HepG2 (cell line): ENCODE measurements around the gene CUL4A. TPM values are rescaled to one million over a fixed set of nuclear protein-coding genes. Genes with fewer than 3 reads are reported as not detected.
A peak's percentile ranks its signal among the peaks of the same experiment; 100 is the strongest.

Source experiments
- CSRNP1 ChIP-seq: sonication (generic); formaldehyde crosslinking; IDR thresholded peaks from 2 replicates; pipeline ENCODE4 v1.8.1; 2023; ENCODE audit warnings: mild to moderate bottlenecking, missing genetic modification reagents
- GATAD2A ChIP-seq: IDR thresholded peaks from 2 replicates; pipeline ENCODE4 v1.6.1; 2016
- GTF2F1 ChIP-seq: fragments of 150-350 bp; IDR thresholded peaks from 2 replicates; pipeline ENCODE4 v1.6.1; 2014; ENCODE audit warnings: low read length
- KDM5B ChIP-seq: sonication (generic); formaldehyde crosslinking; IDR thresholded peaks from 2 replicates; pipeline ENCODE4 v1.4.0; 2020; ENCODE audit warnings: missing genetic modification reagents, mild to moderate bottlenecking, borderline replicate concordance
- SIN3B ChIP-seq: fragments of 150-350 bp; IDR thresholded peaks from 2 replicates; pipeline ENCODE4 v1.6.1; 2014; ENCODE audit warnings: low read length
- ZFP1 ChIP-seq: IDR thresholded peaks from 2 replicates; pipeline ENCODE4 v1.6.1; 2016
- ZNF232 ChIP-seq: sonication (generic); formaldehyde crosslinking; IDR thresholded peaks from 2 replicates; pipeline ENCODE4 v1.4.0; 2020; ENCODE audit warnings: missing genetic modification reagents, borderline replicate concordance
- ZNF567 ChIP-seq: sonication (generic); formaldehyde crosslinking; IDR thresholded peaks from 2 replicates; pipeline ENCODE4 v1.8.1; 2023; ENCODE audit warnings: mild to moderate bottlenecking, missing genetic modification reagents, borderline replicate concordance
- ZNF619 ChIP-seq: sonication (generic); formaldehyde crosslinking; IDR thresholded peaks from 2 replicates; pipeline ENCODE4 v1.4.0; 2020; ENCODE audit warnings: mild to moderate bottlenecking, missing genetic modification reagents
- ZNF770 ChIP-seq: sonication (generic); formaldehyde crosslinking; IDR thresholded peaks from 2 replicates; pipeline ENCODE4 v1.5.0; 2020; ENCODE audit warnings: mild to moderate bottlenecking, missing genetic modification reagents
- ZNF891 ChIP-seq: sonication (generic); formaldehyde crosslinking; IDR thresholded peaks from 2 replicates; pipeline ENCODE4 v1.5.0; 2020; ENCODE audit warnings: mild to moderate bottlenecking, missing genetic modification reagents
- polyA plus RNA-seq, 8 experiments: library from polyadenylated mRNA; depleted of rRNA in 3 of 8; stranded (reverse) in 7 of 8; unstranded in 1 of 8; fragments of >200 nt; fragmentation: Illumina TruSeq in 4 of 8; extraction: Trizol in 4 of 8; gene quantifications; 2 replicates each; pipeline versions ENCODE4 v1.2.1 to v1.2.3, GENCODE V29; 2011 to 2016; ENCODE audit warnings: low read depth in 4 of 8, missing spikeins in 1 of 8, mixed read lengths in 1 of 8; ENCODE audit not compliant: insufficient read depth in 1 of 8
- total RNA-seq, 5 experiments: library from RNA; depleted of rRNA; stranded (reverse); fragments of >200 nt; fragmentation: Illumina TruSeq; extraction: Trizol; gene quantifications; 2 replicates each; pipeline ENCODE4 v1.2.3, GENCODE V29; 2016; ENCODE audit warnings: low read depth in 1 of 5
- TF ChIP-seq, protein P1 (sequence below), 2 experiments: sonication (generic) in 1 of 2; formaldehyde crosslinking in 1 of 2; IDR thresholded peaks; 2 replicates each; pipeline versions ENCODE4 v1.6.1 to v1.9.0; 2014 to 2022; ENCODE audit warnings: antibody characterized with exemption in 1 of 2, borderline replicate concordance in 1 of 2, inconsistent platforms in 1 of 2, low read depth in 1 of 2, missing genetic modification reagents in 1 of 2
- TF ChIP-seq, protein P2 (sequence below), 2 experiments: fragments of 450-650 bp in 1 of 2; sonication (generic) in 1 of 2; formaldehyde crosslinking; IDR thresholded peaks; 2 replicates each; pipeline versions ENCODE4 v1.5.0 to v1.8.0; 2020 to 2022; ENCODE audit warnings: mild to moderate bottlenecking in 1 of 2, missing genetic modification reagents in 1 of 2

The CUL4A gene
- total and polyA plus RNA-seq, 2 of the 13 experiments (the other 11 are each of a cell fraction or from before 2014, with no cell fraction given) = 51.2 to 75.3 TPM

- TF ChIP-seq, protein P1, sequence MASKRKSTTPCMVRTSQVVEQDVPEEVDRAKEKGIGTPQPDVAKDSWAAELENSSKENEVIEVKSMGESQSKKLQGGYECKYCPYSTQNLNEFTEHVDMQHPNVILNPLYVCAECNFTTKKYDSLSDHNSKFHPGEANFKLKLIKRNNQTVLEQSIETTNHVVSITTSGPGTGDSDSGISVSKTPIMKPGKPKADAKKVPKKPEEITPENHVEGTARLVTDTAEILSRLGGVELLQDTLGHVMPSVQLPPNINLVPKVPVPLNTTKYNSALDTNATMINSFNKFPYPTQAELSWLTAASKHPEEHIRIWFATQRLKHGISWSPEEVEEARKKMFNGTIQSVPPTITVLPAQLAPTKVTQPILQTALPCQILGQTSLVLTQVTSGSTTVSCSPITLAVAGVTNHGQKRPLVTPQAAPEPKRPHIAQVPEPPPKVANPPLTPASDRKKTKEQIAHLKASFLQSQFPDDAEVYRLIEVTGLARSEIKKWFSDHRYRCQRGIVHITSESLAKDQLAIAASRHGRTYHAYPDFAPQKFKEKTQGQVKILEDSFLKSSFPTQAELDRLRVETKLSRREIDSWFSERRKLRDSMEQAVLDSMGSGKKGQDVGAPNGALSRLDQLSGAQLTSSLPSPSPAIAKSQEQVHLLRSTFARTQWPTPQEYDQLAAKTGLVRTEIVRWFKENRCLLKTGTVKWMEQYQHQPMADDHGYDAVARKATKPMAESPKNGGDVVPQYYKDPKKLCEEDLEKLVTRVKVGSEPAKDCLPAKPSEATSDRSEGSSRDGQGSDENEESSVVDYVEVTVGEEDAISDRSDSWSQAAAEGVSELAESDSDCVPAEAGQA (IDR thresholded peaks at IDR 0.05; ENCODE audit: low read depth) = peak; percentile 87
- TF ChIP-seq, protein P1 (CRISPR knock-in tag; IDR thresholded peaks at IDR 0.05; ENCODE audit: borderline replicate concordance) = no peak; the same call in 1 of the 2 replicates
- TF ChIP-seq GATAD2A (peak; percentile 55), ZNF619 (CRISPR knock-in tag) (peak; percentile 93), ZNF567 (peak; percentile 67; the same call in 1 of the 2 replicates), KDM5B (CRISPR knock-in tag) (peak; percentile 96), ZNF891 (CRISPR knock-in tag) (peak; percentile 51; the same call in 1 of the 2 replicates), ZNF770 (CRISPR knock-in tag) (peak; percentile 66), GTF2F1 (no peak), SIN3B (peak; percentile 94), CSRNP1 (CRISPR knock-in tag) (peak; percentile 95), ZNF232 (CRISPR knock-in tag) (peak; percentile 59; the same call in 1 of the 2 replicates), ZFP1 (peak; percentile 72; the same call in 1 of the 2 replicates)
- TF ChIP-seq, protein P2, sequence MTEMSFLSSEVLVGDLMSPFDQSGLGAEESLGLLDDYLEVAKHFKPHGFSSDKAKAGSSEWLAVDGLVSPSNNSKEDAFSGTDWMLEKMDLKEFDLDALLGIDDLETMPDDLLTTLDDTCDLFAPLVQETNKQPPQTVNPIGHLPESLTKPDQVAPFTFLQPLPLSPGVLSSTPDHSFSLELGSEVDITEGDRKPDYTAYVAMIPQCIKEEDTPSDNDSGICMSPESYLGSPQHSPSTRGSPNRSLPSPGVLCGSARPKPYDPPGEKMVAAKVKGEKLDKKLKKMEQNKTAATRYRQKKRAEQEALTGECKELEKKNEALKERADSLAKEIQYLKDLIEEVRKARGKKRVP (CRISPR knock-in tag; IDR thresholded peaks at IDR 0.05) = no peak
Observed at GRCh38 chr13:113208421-113209335, 735 bp upstream of the CUL4A start, which contains the start of gene PCID2 (continued).
